Activated CD8-positive, alpha-beta memory T cell treated with anti-CD3 and anti-CD28 coated beads, Interleukin-2, amount 50 U/mL, for 24 hours (primary cell): ENCODE data around the gene DPEP2NB.
"Not testable (repeated sequence)": the region's sequence is repeated elsewhere in the genome, so short reads cannot be mapped to it uniquely, and the experiment has no call there.

Experiments
- DNase-seq: peaks from one replicate; pipeline ENCODE4 v3.0.0-alpha.2; 2020; ENCODE audit errors: extremely low read depth

Gene DPEP2NB

DNA sequence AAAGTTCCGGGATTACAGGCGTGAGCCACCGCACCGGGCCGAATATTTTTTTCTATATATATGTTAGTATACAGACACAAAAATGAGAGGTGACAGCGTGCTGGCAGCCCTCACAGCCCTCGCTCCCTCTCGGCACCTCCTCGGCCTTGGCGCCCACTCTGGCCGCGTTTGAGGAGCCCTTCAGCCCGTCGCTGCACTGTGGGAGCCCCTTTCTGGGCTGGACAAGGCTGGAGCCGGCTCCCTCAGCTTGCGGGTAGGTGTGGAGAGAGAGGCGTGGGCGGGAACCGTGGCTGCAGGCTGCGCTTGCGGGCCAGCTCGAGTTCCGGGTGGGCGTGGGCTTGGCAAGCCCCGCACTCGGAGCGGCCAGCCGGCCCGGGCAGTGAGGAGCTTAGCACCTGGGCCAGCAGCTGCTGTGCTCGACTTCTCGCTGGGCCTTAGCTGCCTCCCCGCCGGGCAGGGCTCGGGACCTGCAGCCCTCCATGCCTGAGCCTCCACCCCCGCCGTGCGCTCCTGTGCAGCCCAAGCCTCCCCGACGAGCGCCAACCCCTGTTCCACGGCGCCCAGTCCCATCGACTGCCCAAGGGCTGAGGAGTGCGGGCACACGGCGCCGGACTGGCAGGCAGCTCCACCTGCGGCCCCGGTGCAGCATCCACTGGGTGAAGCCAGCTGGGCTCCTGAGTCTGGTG is 33.6 kb downstream of the DPEP2NB start:
- no peak for DNase-seq

DNA sequence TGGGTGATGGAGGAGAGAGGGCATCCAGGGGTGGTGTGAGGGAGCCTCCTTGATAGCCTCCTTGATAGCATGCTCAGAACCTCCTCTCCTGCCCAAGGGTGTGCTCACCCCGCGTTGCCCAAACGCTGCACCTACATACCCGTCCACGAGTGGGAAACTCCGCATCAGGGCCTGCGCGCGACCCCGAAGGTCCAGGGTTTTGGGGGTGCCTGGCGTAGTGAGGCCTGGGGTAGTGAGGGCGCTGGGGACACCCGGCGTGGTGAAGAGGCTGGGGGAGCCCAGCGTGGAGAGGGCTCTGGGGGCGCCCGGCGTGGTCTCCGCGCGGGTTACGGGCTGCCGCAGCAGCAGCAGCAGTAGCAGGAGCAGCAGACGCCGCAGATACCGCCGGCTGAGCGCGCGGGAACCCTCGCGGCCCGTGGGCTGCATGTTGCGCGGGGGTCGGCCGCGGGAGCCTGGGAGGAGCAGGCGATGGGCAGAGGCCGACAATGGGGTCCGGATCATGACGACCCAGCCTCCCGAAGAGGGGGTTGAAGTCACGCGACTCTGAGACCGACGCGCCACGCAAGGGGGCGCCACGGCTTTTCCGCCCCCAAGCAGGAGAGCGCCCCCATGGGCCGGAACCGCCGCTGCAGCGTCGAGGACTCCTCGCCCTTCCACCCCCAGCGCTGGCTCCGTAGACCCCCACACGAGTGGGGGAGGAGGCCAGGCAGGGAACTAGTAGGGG is 35.6 kb downstream of the DPEP2NB start, which contains the start of gene DPEP3:
TSS of gene DPEP3 (minus strand) at position 545 of the 724 bp plus-strand sequence. CDS start at position 426, 119 bp downstream.
- no peak for DNase-seq

DNA sequence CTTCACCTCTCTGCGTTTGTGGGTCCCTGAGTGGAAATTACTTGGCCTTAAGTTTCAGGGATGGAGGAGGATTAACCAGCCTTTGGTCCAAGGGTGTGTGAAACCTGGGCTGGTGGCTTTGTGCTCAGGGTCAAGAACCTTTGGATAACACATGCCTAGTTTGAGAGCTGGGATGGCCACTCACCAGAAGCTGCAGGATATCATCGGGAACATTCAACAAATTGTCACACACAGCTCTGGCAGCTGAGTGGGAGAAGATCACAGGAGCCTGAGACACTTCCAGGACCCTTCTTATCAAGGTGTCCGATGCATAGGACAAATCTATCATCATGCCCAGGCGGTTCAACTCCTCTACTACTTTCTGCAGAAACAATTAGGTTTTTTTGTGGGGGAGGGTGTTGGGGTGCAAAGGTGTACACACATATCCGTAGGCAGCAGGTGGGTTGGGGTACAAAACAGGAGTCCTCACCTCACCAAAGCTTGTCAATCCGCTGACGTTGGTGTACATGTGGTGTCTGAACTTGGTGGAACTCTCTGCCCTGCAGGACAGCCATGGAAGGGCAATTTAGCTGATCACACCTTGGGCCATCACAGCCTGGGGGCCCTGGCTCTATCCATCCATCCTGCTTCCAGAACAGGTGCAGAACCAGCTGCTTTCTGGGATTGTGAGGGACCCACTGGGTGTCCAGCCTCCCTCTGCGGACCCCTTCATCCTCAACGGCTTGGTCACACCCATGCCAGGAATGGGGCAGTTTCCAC is 38.1 kb downstream of the DPEP2NB start:
- no peak for DNase-seq

DNA sequence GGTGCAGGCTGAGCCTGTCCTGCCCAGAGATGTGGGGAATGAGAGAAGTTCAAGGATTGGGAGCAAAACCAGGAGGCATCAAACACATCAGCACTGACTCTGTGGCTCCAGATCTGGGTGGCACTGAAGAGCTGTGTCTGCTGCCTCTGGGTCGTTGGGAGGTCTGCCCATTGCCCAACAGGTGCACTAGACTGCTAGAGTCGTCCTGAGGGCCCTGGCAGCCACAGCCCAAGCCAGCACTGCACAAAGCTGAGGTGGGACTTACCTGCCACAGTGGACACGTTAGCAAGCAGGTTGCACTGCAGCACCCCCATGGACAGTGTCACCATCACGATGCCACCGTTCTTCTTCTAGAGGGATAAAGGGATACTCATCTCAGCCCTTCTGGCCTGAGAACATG is 38.7 kb downstream of the DPEP2NB start:
- DNase-seq: no peak

DNA sequence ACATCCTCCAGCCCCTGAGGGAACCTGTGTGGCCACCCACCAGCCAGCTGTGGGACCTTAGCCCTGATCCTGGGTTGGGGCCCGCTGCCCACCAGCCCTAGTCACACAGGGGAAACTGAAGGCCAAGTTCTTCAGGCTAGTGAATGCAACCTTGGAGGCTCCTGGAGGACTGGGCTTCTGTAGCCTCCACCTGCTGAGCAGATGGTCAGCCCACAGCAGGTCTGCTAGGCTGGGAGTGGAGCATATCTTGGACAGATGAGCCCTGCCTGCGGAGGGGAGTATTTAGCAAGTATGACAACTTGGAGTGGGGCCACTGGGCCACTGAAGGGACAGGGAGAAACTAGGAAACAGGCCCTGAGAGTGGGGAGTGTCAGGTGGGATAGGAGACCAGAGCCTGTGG is 39.5 kb downstream of the DPEP2NB start:
- DNase-seq: no peak

DNA sequence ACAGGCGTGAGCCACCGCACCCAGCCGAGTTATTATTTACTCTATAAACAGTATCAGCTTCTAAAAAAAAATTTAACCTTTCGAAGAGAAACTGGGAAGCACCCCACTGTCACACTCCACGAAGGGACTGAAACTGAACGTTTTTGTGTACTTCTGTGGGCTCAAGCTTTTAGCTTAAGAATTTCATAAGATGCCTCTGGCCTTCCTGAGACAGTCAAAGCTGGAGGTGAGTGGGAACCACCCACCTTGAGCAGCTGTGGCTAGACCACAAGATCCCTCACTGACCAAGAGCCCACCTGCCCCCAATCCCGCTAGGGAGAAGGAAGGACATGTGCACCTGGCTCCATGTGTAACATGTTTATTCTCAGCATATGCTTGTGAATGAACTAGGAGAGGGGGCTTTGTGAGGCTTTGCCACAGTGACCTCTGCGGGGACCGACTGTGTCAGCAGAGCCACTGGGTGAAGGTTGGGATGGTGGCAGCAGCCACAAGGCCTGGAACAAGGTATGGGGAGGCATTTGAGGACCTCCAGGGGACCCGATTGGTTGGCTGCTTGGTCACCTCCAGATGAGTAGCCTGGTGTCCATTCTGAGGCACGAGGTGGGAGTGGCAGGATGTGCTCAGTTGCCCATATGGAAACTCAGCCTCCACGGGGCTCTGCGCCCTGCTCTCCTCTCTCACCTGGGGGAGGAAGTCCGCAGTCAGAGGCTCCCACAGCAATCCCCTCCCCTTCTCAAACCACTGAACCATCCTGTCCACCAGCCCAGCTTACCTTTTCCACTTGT is 40.2 kb downstream of the DPEP2NB start:
- DNase-seq: no peak

DNA sequence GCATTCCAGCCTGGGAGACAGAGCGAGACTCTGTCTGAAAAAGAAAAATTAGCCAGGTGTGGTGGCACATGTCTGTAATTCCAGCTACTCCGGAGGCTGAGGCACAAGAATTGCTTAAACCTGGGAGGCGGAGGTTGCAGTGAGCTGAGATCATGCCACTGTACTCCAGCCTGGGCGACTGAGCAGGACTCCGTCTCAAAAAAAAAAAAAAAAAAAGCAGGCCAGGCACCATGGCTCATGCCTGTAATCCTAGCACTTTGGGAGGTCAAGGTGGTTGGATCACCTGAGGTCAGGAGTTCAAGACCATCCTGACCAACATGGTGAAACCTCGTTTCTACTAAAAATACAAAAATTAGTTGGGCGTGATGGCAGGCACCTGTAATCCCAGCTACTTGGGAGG is 43.4 kb downstream of the DPEP2NB start:
- not testable (repeated sequence) for DNase-seq

DNA sequence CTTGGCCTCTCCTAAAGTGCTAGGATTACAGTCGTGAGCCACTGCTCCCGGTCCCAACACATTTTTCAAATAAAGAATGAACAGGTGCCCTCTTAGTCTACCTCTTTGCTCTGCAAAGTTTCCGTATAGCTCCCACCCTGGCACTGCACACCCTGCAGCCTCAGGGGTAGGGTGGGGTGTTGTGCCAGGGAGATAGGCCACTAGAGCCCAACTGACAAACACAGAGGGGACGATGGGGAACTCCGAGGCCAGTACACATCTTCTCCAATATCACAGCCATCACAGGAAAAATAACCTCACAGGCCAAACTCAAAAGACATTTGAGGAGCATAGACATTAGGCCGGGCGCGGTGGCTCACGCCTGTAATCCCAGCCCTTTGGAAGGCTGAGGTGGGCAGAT is 44.6 kb downstream of the DPEP2NB start:
- DNase-seq: no peak

DNA sequence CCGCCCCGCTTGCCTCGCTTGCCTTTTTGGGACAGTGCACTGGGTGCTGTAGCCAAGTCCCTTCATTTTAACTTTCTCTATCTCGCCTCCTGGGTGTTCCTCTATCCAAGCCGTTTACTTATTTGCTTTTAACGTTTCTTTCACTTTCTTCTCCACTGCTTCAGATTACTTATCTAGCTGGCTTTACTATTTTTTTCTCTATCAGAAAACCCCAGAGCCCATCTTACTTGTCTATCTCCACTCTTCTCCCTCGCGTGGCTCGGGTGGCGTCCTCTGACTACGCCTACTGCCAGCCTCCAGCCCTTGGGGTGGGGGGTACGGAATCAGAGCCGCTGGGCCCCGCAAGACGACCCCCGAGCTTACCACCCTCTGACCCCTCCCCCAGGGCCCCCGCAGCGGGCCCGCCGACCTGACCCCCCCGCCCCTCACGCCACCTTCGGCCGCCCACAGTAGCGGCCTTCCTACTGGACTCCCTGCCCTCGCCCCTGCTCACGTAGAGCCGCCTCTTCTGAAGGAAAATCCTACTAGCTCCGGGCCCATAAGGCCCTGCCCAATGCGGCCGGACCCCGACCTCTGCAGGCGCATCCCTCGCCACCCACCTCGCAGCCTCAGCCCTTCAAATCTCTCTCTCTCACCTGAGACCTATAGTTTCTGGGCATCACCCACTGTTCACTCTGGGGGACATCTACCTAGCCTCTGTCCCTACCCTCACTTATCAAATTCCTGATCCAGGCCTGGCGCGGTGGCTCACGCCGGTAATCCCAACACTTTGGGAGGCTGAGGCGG is 46.3 kb downstream of the DPEP2NB start:
- no peak for DNase-seq

DNA sequence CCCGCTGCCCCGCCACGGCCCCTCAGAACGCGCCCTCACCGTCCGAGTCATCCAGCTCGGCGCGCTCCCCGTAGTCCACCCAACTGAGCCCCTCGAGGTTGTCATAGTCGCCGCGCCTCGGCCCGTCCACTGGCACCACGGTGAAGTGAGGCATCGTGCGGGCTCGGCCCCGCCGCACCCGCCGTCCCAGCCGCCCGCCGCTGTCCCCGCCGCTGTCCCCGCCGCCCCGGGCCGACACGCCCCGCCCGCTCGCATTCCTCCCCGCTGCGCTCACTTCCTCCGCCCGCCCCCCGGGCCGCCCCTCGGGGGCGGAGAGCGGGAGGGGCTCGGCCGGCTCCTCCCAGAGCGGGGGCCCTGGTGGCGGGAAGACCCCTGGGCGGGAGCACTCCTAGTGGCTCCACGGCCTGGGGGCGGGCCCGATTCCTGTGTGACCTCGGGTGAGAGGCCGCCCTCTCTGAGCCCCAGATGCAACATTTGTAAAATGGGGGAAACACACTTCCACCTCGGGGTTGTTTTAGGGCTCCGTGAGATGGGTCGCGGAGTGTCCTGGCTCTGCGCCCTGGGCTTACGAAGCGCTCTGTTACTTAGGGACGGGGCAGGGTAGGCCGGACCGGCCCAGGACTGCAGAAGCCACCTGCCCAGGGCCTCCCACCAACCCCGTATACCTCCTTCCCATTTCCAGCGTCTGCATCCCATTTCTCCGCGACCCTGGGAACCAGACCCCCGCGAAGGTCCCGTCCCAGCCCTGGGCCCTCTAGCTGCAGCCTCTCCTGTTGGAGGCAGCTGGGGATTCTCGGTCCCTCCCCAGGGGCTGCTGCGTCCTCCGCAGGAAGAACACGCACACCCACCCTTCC is 47.1 kb downstream of the DPEP2NB start, which contains the start of gene SLC12A4:
TSS of gene SLC12A4 (minus strand) at position 238 of the 854 bp plus-strand sequence. CDS start at position 154, 84 bp downstream.
- DNase-seq: peak; percentile 63

DNA sequence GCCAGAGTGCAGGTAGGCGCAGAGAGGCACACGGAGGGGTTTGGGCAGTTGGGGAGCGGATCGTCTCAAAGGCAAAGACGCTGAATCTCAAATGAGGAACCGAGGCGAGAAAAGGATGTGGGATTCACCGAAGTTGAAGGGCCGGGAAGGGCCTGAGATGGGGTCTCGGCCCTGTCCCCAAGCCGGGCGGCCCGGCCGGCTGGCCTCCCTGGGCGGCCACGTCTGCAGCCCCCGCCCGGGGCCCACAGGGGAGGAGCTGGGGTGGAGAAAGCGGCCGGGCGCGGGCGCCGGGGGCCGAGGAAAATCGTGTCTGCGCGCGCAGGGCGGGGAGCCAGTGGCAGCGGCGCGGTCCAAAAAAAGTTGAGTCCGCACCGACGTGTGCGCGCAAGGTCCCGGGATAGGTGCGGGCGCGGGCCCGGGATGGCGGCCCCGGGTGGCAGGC is 47.7 kb downstream of the DPEP2NB start:
- no peak for DNase-seq

DNA sequence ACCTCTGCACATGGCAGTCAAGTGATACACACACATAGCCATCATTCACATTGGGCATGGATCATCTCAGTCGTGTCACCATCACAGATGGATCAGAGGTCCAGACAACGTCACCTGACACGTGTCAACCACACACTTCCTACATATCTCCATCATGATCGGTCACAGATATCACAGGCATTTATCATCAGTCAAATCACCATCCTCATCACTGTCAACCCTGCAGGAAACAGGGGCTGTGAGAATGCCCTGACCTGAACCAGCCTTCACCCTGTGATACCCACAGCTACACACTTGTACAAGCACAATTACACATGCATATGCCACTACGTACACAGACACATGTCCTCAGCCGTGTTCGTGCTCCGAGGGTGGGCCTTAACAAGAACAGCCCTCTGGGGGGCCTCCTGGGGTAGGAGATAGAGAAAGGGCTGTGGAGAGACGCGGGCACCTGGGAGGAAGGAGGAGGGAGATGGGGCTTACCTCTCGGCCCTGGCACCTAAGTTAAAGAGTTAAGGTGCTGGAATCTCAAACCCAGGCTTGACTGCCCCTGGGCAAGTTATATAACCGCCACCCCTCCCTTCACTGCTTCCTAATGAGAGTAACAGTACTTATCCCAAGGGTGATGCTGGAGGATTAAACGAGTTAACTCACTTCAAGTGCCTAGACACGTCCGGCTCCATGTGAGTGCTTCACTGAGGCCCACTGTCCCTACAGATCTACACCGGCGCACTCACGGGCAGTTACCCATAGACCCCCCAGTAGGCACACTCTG is 48.3 kb downstream of the DPEP2NB start:
- DNase-seq: no peak

DNA sequence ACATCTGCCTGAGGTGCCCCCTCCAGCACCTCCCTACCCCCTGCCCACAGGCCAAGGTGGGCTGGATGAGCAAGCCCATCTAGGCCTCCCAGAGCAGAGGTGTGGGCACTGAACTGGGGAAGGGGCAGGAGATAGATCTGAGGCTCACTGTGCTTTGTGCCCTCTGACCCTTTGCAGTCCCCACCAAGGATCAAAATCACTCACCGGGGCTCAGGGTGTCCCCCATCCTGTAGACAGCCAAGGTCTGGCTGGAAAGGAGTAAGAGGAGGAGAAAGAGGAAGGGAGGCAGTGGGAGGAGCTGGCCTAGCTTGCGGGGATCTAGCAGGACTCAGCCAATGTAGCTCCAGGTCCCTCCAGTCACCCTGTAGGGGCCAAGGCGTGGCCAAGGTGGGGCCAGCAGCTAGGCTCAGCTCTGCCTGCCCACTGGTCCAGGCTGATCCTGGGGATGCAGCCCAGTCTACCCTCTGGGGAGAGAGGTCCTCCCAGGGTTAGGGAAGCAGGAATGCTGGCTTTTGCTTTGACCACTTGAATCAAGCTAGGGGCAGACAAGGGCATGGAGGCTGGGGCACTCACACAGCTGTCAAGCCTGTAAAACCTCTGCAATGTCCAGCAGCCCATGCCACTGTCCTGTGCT is 49.0 kb downstream of the DPEP2NB start:
- no peak for DNase-seq

DNA sequence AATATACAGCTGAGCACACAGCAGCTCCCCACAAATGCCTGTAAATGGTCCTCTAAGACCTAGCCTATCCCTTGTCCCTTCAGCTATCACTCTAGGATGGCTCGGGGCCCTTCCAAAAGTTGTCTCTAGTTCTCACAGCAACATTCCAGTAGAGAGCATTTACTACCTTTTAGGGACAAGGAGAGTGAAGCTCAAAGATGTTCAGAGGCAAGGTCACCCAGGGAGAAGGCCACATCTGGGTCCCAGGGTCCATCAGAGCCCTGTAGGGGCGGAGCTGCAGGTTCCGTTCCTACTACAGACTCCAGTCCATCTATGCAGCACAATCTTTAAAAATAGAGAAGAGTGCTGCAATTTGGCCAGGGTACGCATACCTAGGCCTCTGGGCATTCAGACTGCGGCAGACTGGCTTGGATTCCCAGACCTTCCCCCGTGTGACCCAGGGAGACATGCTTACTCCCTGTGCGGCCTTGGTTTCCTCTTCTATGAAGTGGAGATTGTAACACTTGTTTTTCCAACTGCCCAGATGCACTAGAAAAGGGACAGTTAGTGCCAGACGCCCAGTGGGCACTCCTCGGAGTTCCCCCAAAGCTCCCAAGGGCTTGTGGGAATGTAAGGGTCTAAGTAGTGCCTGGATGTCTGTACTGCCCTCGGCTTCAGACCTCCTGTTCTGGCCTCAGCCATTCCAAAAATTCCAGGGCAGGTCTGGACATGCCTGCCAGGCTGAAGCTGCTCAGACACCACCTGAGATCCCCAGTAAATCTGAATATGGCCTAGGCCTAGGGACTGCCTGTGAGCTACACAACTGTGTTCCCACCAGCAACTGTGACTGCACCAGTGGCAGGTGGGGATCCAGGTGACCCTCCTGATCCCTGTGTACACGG is 49.8 kb downstream of the DPEP2NB start:
- DNase-seq: no peak

DNA sequence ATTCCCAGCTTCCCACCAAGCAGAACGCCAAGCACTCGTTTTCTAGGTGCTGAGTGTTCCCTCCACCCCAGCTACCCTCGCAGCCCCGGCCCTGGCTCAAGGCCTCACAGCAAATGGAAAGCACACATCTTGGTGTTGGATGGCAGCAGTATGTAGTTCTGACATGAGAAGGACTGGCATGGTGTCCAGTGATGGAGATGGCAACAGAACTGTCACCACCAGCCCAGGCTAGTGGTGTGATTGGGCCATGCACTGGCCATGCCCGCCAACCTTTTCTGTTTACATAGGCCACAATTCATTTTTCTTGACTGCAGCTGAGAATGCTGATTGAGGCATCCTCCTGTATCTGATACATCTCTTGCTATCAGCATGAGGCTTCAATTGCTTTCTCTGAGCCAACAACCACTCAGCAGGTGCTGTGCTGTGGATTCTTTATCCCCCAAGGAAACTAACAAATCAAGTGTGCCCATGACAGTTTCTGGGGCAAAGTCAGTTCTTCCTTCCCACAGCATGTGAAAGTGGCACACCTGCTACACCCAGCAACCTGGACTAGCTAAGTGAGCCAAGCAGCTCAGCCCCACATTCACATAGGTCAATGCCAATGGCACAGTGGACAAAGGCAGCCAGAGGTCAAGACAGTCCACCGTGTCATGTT is 51.1 kb downstream of the DPEP2NB start:
- no peak for DNase-seq

DNA sequence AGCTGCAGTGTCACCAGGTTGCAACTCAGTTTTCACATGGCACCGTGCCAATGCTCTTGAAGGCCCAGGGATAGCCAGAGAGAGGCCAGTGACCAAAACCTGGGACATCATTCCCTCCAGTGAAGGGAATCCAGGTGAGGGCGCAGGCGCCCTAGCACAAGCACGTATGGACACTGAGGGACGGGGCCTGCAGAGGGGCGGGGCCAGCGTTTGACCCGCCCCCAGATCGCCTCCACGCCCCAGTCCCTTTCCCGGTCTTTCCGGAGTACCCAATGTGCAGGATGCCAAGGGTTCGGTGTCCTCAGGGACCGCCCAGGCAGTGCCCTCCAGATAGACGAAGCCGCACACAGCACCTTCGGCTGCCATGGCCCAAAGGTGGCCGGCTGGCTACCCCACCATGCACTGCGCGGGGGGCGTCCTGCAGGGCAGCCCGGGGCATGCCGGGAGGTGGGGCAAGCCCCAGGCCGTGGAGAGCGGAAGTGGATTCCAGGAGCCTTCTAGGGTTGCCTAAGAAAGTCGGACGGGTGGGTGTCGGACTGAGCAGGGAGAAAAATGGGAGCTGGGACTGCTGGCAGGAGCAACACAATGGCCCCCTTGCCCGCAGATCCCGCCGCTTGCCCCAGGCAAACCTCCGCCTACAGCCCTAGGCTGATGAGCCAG is 51.9 kb downstream of the DPEP2NB start:
- DNase-seq: no peak
